H9 (cell line): Measurements from ENCODE around the gene USF3. TPM values are rescaled to one million over a fixed set of nuclear protein-coding genes. Genes with fewer than 3 reads are reported as not detected.

Experiments used
- DNase-seq: peaks from one replicate; pipeline ENCODE4 v3.0.0-alpha.2; 2017
- H2AFZ ChIP-seq: one replicate; pipeline ENCODE4 v1.6.1; 2013; ENCODE audit warnings: mild to moderate bottlenecking, low read length, control low read depth, moderate library complexity
- H2AK5ac ChIP-seq: 2 replicates; pipeline ENCODE4 v1.6.1; 2013; ENCODE audit warnings: low read length, control low read depth, mixed read lengths; ENCODE audit not compliant: insufficient read length
- H2BK120ac ChIP-seq: one replicate; pipeline ENCODE4 v1.6.1; 2013; ENCODE audit warnings: low read depth, mild to moderate bottlenecking, low read length, control low read depth, inconsistent platforms; ENCODE audit not compliant: poor library complexity, severe bottlenecking
- H2BK12ac ChIP-seq: 2 replicates; pipeline ENCODE4 v1.6.1; 2013; ENCODE audit warnings: low read length, control low read depth, mixed read lengths, low read depth; ENCODE audit not compliant: insufficient read length
- H2BK15ac ChIP-seq: 2 replicates; pipeline ENCODE4 v1.6.1; 2013; ENCODE audit warnings: low read depth, low read length, control low read depth
- H2BK20ac ChIP-seq: one replicate; pipeline ENCODE4 v1.6.1; 2013; ENCODE audit warnings: low read depth, mild to moderate bottlenecking, low read length, control low read depth, inconsistent platforms; ENCODE audit not compliant: poor library complexity, severe bottlenecking
- H2BK5ac ChIP-seq: 2 replicates; pipeline ENCODE4 v1.6.1; 2013; ENCODE audit warnings: low read length, control low read depth, mixed read lengths; ENCODE audit not compliant: insufficient read length
- H3K14ac ChIP-seq: 2 replicates; pipeline ENCODE4 v1.6.1; 2013; ENCODE audit warnings: low read length, control low read depth; ENCODE audit not compliant: insufficient read depth
- H3K18ac ChIP-seq: 2 replicates; pipeline ENCODE4 v1.6.1; 2013; ENCODE audit warnings: low read depth, mild to moderate bottlenecking, mixed read lengths, low read length, control low read depth; ENCODE audit not compliant: insufficient read length
- H3K23ac ChIP-seq: 2 replicates; pipeline ENCODE4 v1.6.1; 2013; ENCODE audit warnings: low read length, control low read depth, mixed read lengths, low read depth; ENCODE audit not compliant: insufficient read length
- H3K23me2 ChIP-seq: 2 replicates; pipeline ENCODE4 v1.6.1; 2013; ENCODE audit warnings: low read depth, mild to moderate bottlenecking, mixed read lengths, low read length, control low read depth; ENCODE audit not compliant: insufficient read length, poor library complexity, severe bottlenecking
- H3K27ac ChIP-seq: 2 replicates; pipeline ENCODE4 v1.5.1; 2013; ENCODE audit warnings: low read length, control low read depth, mixed read lengths, low read depth; ENCODE audit not compliant: insufficient read length
- H3K27me3 ChIP-seq: 2 replicates; pipeline ENCODE4 v1.6.1; 2013; ENCODE audit warnings: low read length, control low read depth, inconsistent platforms; ENCODE audit not compliant: insufficient read depth
- H3K4ac ChIP-seq: 2 replicates; pipeline ENCODE4 v1.6.1; 2013; ENCODE audit warnings: low read depth, mild to moderate bottlenecking, control low read depth, inconsistent platforms, low read length, moderate library complexity
- H3K4me1 ChIP-seq: 2 replicates; pipeline ENCODE4 v1.6.1; 2013; ENCODE audit warnings: low read length, control low read depth, inconsistent platforms; ENCODE audit not compliant: insufficient read depth
- H3K4me2 ChIP-seq: 2 replicates; pipeline ENCODE4 v1.6.1; 2013; ENCODE audit warnings: low read length, control low read depth, mixed read lengths; ENCODE audit not compliant: insufficient read length, insufficient read depth
- H3K56ac ChIP-seq: 2 replicates; pipeline ENCODE4 v1.6.1; 2013; ENCODE audit warnings: low read depth, mild to moderate bottlenecking, mixed read lengths, low read length, control low read depth; ENCODE audit not compliant: insufficient read length
- H3K79me1 ChIP-seq: 2 replicates; pipeline ENCODE4 v1.6.1; 2013; ENCODE audit warnings: low read depth, mild to moderate bottlenecking, moderate library complexity, low read length, control low read depth, inconsistent platforms; ENCODE audit not compliant: insufficient read depth, poor library complexity, severe bottlenecking
- H3K79me2 ChIP-seq: 2 replicates; pipeline ENCODE4 v1.6.1; 2013; ENCODE audit warnings: low read length, control low read depth, inconsistent platforms; ENCODE audit not compliant: insufficient read depth
- H3K9ac ChIP-seq: 2 replicates; pipeline ENCODE4 v1.6.1; 2013; ENCODE audit warnings: low read length, control low read depth, mixed read lengths; ENCODE audit not compliant: insufficient read length; ENCODE audit errors: extremely low read depth
- H3K9me3 ChIP-seq: one replicate; pipeline ENCODE4 v1.6.1; 2013; ENCODE audit warnings: low read depth, low read length, inconsistent platforms; ENCODE audit not compliant: control insufficient read depth
- H3T11ph ChIP-seq: one replicate; pipeline ENCODE4 v1.6.1; 2013; ENCODE audit warnings: mild to moderate bottlenecking, low read length, control low read depth, inconsistent platforms
- H4K20me1 ChIP-seq: one replicate; pipeline ENCODE4 v1.6.1; 2013; ENCODE audit not compliant: control insufficient read depth, insufficient read length, insufficient read depth
- H4K5ac ChIP-seq: 2 replicates; pipeline ENCODE4 v1.6.1; 2013; ENCODE audit warnings: low read depth, mild to moderate bottlenecking, mixed read lengths, low read length, control low read depth; ENCODE audit not compliant: insufficient read length
- H4K8ac ChIP-seq: replicated peaks from 2 replicates; pipeline ENCODE4 v1.6.1; 2013; ENCODE audit warnings: low read length, control low read depth, mixed read lengths, low read depth; ENCODE audit not compliant: insufficient read length
- H4K91ac ChIP-seq: 2 replicates; pipeline ENCODE4 v1.6.1; 2013; ENCODE audit warnings: low read depth, mild to moderate bottlenecking, moderate library complexity, mixed read lengths, low read length, control low read depth; ENCODE audit not compliant: insufficient read length
- H3K27ac Mint-ChIP-seq, 3 experiments: 2 replicates in 2 of 3; 3 replicates in 1 of 3; pipeline ENCODE4 v1.8.0; 2020 to 2021; ENCODE audit warnings: mixed read lengths in 3 of 3, mild to moderate bottlenecking in 1 of 3, moderate library complexity in 1 of 3
- H3K27me3 Mint-ChIP-seq: 2 replicates; pipeline ENCODE4 v1.8.0; 2021; ENCODE audit warnings: low read depth, mild to moderate bottlenecking, moderate library complexity, mixed read lengths
- H3K36me3 Mint-ChIP-seq, 3 experiments: 2 replicates in 2 of 3; 3 replicates in 1 of 3; pipeline ENCODE4 v1.8.0; 2020 to 2021; ENCODE audit warnings: low read depth in 3 of 3, mixed read lengths in 3 of 3; ENCODE audit not compliant: insufficient read depth in 1 of 3
- H3K4me1 Mint-ChIP-seq, 2 experiments: 2 replicates each; pipeline ENCODE4 v1.8.0; 2020; ENCODE audit warnings: mixed read lengths in 2 of 2
- H3K4me3 Mint-ChIP-seq, 2 experiments: 2 replicates in 1 of 2; 3 replicates in 1 of 2; pipeline ENCODE4 v1.8.0; 2020 to 2021; ENCODE audit warnings: mild to moderate bottlenecking in 2 of 2, mixed read lengths in 2 of 2, moderate library complexity in 1 of 2
- H3K9me3 Mint-ChIP-seq, 2 experiments: 2 replicates in 1 of 2; 3 replicates in 1 of 2; pipeline ENCODE4 v1.8.0; 2020; ENCODE audit warnings: mild to moderate bottlenecking in 2 of 2, mixed read lengths in 2 of 2, moderate library complexity in 1 of 2
- CTCF ChIP-seq: fragments of 200-600 bp; sonication (generic); conservative IDR thresholded peaks from 3 replicates; pipeline ENCODE4 v1.8.0; 2021; ENCODE audit warnings: antibody characterized with exemption, mild to moderate bottlenecking
- WGBS: extraction: QIAGEN DNeasy Blood & Tissue Kit; methylation state at CpG from one replicate; pipeline ENCODE4 v1.1.7; 2013; ENCODE audit warnings: missing lambda C conversion rate, low lambda C conversion rate, mixed read lengths; ENCODE audit not compliant: insufficient read length; ENCODE audit errors: extremely low coverage; 5-methylcytosine and 5-hydroxymethylcytosine counted together
- total RNA-seq: library from RNA; stranded (reverse); gene quantifications from 2 replicates; pipeline ENCODE4 v1.2.1, GENCODE V29; 2021

USF3 gene
- total RNA-seq, 1 experiment from 2014 or later = 13.8 TPM

- Histone ChIP-seq H3K27me3 (no peaks in the 10 kb centered on the region), H3K79me2 (no peaks in the 10 kb centered on the region), H4K8ac (no peak overlapping the region), H4K20me1 (no peaks in the 10 kb centered on the region), H4K91ac (no peak overlapping the region), H3K23ac (no peak overlapping the region), H3K79me1 (no peaks in the 10 kb centered on the region), H3K56ac (no peak overlapping the region), H2BK20ac (no peak overlapping the region), H2AK5ac (no peak overlapping the region), H3K18ac (no peak overlapping the region), H3K23me2 (no peaks in the 10 kb centered on the region), H3K4me2 (no peak overlapping the region), H3K9me3 (no peaks in the 10 kb centered on the region), H3K4me1 (peaks cover 11% of the 10 kb centered on the region), H3K14ac (no peak overlapping the region), H3K27ac (no peak overlapping the region), H2AFZ (no peak overlapping the region), H3K9ac (no peak overlapping the region), H4K5ac (no peak overlapping the region), H2BK15ac (no peak overlapping the region), H3K4ac (no peak overlapping the region), H3T11ph (no peak overlapping the region), H2BK5ac (no peak overlapping the region), H2BK120ac (no peak overlapping the region), H2BK12ac (no peak overlapping the region)
- WGBS = no CpG with 5 or more reads among the region's 3 CpGs
- no peak for TF ChIP-seq CTCF
- H3K27ac Mint-ChIP-seq = no peak overlapping the region
- peaks cover 13 to 45% (median 14%) of the 10 kb centered on the region in 3 experiments for H3K36me3 Mint-ChIP-seq
- peaks cover 10 to 12% of the 10 kb centered on the region in 2 experiments for H3K9me3 Mint-ChIP-seq
- no peak for DNase-seq
- H3K4me3 Mint-ChIP-seq = no peak overlapping the region
- no peaks in the 10 kb centered on the region for H3K27me3 Mint-ChIP-seq
- H3K4me1 Mint-ChIP-seq = peaks cover 18 to 19% of the 10 kb centered on the region in 2 experiments
Measured at GRCh38 chr3:113684271-113684819, 12.1 kb downstream of the USF3 start.
